ENCODE results near the gene SGPP2.

Gene SGPP2

DNA sequence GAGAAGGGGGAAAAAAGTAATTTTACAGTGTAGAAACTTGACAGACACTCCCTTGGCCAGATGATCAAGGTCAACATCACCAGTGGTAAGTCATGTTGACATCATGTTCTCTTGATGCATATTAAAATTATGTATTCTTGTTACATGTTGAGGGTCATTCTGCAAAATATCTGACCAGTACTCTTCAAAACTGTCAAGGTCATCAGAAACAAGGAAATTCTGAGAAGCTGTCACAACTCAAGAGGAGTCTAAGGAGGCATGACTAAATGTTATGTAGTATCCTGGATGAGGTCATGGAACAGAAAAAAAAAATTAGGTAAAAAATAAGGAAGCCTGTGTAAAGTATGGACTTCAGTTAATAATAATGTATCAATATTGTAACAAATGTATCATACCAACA, 6.3 kb downstream of the SGPP2 start:
- no peak for TF ChIP-seq CTCF (IDR thresholded peaks at IDR 0.05)

DNA sequence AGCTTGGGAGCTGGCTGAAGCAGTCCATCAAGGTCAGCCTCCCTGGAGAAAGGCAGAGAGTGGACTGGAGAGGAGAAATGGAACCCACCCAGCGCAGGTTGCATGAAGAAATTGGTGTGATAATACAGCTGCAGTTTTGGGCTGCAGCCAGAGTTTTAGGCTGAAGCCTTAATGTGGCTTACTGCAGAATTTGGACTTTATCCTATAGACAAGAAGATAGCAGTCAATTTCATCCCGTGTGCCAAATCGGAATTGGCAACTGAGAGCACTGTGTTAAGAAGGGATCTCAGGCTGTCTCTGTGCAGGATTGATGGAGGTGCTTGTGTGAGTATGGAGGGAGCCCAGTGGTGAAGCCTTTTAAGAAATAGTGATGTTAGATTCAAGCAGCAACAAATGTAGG, 7.5 kb downstream of the SGPP2 start:
- no peak for TF ChIP-seq CTCF (IDR thresholded peaks at IDR 0.05)

DNA sequence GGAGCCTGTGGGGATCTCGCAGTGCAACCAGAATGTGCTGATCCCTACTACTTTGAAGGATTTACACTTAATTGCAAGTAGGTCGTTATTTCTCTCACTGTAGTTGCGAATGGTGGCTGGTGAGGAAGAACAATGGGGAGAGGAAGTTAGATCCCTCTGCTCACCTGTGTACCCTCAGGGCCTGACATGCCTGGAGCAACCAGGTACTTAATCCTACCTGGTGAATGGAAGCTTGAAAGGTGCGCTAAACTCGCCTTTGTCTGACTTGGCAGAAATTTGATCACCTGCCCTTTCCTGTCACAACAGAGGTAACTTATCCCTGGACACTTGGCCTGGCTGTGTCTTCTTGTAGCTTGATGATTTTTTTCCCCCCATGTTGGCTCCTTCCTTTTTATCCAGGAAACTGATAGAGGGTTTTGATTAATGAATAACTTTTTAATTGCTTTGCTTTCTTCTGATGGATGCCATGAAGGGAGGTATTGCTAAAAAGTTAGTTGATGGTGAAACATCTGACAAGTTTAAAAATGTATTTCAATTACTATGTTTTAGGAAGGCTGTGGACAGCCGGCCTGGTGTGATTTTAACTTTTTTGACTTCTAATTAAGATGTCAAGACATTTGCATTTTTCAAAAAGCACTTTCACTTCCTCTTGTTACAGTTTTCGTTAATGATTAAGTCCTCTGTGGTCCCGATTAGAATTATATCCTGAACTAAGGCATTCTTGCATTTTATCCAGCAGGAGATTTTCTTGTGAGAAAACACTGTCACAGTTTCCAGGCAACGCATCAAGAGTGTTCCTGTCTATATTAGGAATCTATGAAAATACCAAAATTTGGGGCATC, 9.2 kb downstream of the SGPP2 start:
- TF ChIP-seq CTCF (IDR thresholded peaks at IDR 0.05) = no peak

GRCh38 chr2:222434204-222434603, 9.9 kb downstream of the SGPP2 start:
- TF ChIP-seq CTCF (IDR thresholded peaks at IDR 0.05) = no peak

- no peak for TF ChIP-seq CTCF (IDR thresholded peaks at IDR 0.05)
These were observed 11.7 kb downstream of the SGPP2 start for GRCh38 chr2:222436040-222436413.

DNA sequence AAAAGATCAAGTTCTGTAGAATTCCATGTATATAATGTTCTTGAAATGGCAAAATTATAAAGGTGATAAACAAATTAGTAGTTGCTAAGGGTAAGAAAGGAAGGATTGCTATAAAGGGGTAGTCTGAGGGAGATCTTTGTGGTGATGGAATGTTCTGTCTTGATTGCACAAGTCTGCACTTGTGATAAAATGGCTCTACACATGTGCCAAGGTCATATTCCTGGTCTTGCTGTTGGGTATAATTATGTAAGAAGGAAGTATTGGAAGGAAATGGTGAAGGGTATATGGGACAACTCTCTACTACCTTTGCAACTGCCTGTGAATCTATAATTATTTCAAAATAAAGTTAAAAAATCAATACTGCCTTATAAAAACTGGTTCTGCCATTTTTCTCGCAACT, 15.3 kb downstream of the SGPP2 start:
- no peak for TF ChIP-seq CTCF (IDR thresholded peaks at IDR 0.05)

DNA sequence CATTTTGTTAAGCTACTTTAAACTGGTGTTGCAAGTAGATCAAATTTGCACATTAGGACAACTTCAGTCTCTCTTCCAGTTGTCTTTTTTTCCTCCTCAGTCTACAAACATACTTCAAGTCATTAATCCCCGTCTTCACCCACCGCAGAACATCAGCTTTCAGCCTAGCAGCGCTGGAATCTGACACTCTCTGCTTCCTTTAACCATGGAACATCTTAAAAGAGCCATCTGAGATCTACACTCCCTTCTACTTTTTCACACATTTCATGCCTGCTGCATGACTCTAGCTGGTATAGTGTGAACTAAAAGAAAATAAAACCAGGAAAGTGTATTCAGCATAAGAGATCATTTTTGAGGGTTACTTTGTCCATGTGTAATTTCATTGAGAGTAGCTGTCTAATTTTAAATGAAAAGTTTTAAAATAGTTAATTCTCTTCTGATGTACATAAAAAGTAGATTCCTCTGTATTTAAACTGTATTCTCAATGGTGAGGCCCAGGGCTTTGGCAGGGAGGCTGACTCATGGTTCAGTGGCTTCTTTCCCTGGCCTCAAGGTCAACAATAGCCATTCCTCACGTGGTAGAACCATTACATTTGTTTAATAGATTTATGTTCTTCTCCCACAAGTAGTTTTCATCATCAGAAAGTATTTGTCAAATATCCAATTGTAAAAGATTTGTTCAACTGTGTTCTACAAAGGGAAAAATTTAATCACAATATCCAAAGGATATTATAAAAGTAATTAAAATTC, 16.5 kb downstream of the SGPP2 start:
- no peak for TF ChIP-seq CTCF (IDR thresholded peaks at IDR 0.05)

Data from LNCAP (cell line).